Measurements from ENCODE around the gene VWF. TPM values are rescaled to one million over a fixed set of nuclear protein-coding genes. Genes with fewer than 3 reads are reported as not detected.

VWF gene
- total and polyA plus RNA-seq, 2 of the 4 experiments (the other 2 are of a cell fraction): under 0.01 to 0.09 TPM

- no peaks in the 10 kb centered on the region for H3K36me3 ChIP-seq (ENCODE audit: control insufficient read depth, insufficient read depth, low read length)
- ATAC-seq (ENCODE audit: low read depth): no peak
- no peak overlapping the region for H3K27ac ChIP-seq (ENCODE audit: insufficient read depth, low read length)
- no peak overlapping the region for H3K56ac ChIP-seq (ENCODE audit: extremely low read depth, insufficient read depth, low read length)
- in situ Hi-C loops (cut with MboI; ENCODE audit: low sequenced_read_pairs): loop anchor here (5.0 kb wide), 1 partner anchor 117 kb away; no protein-coding TSS in a partner anchor
- peaks cover 24% of the 10 kb centered on the region for H3K4me1 ChIP-seq (ENCODE audit: control insufficient read depth, insufficient read depth, low read length)
- no peak overlapping the region for H3K4me2 ChIP-seq (ENCODE audit: low read depth, low read length)
- H2BK15ac ChIP-seq (ENCODE audit: low read depth, low read length): peak overlapping the region; percentile 32; the same call in 1 of the 3 replicates
- peak overlapping the region; percentile 2 for H2AFZ ChIP-seq (replicated peaks; ENCODE audit: low read length, poor library complexity)
- H2AK5ac ChIP-seq (ENCODE audit: low read depth, low read length): peak overlapping the region; percentile 72
- H4K20me1 ChIP-seq (ENCODE audit: insufficient read depth, low read length): no peaks in the 10 kb centered on the region
- no peak overlapping the region for H3K14ac ChIP-seq (replicated peaks; ENCODE audit: low read depth, low read length)
- peaks cover 12% of the 10 kb centered on the region for H3K9me1 ChIP-seq (ENCODE audit: insufficient read depth, low read length)
- ChIA-PET CTCF (interaction anchor here (1.9 kb wide), 1 partner anchor 77 kb away, joined by 5 read pairs; no protein-coding TSS in a partner anchor), POLR2A (ENCODE audit: unreplicated experiment) (no interaction called here)
- H2BK120ac ChIP-seq (ENCODE audit: low read depth, low read length): 0 out of 2 replicates have a peak overlapping the region, but pooled peaks have one; percentile 26
- no peaks in the 10 kb centered on the region for H3K27me3 ChIP-seq (ENCODE audit: control insufficient read depth, insufficient read depth, low read length)
- H2BK5ac ChIP-seq (ENCODE audit: low read depth, low read length, poor library complexity, severe bottlenecking): no peak overlapping the region
- no TSS peak for BruUV-seq (replicated peaks)
- no peak overlapping the region for H3K4me3 ChIP-seq (ENCODE audit: insufficient read depth, low read depth, low read length)
- H2BK20ac ChIP-seq (ENCODE audit: low read depth, low read length): peak overlapping the region; percentile 33
- no peak overlapping the region for H4K5ac ChIP-seq (ENCODE audit: low read depth, low read length)
- dilution Hi-C loops (cut with HindIII; ENCODE audit: low sequenced_read_pairs, unreplicated experiment): no loop called here
- no peak overlapping the region for H4K8ac ChIP-seq (ENCODE audit: low read depth in 2 of 2, low read length in 2 of 2)
- H3K79me1 ChIP-seq (ENCODE audit: low read depth in 1 of 2, low read length in 2 of 2): no peaks in the 10 kb centered on the region
- WGBS, 2 experiments (ENCODE audit: extremely low coverage in 2 of 2, insufficient read length in 1 of 2): no CpG with 5 or more reads among the region's 8 CpGs
- no peak overlapping the region for H2AK9ac ChIP-seq (replicated peaks; ENCODE audit: low read depth, low read length, poor library complexity)
- no peak overlapping the region for H3K9ac ChIP-seq (ENCODE audit: low read depth, low read length)
- TF ChIP-seq RFX5 (IDR thresholded peaks at IDR 0.05; ENCODE audit: low read depth, low read length): no peak
- TF ChIP-seq RAD21 (IDR thresholded peaks at IDR 0.05; ENCODE audit: low read length): no peak
- TF ChIP-seq, protein P1, sequence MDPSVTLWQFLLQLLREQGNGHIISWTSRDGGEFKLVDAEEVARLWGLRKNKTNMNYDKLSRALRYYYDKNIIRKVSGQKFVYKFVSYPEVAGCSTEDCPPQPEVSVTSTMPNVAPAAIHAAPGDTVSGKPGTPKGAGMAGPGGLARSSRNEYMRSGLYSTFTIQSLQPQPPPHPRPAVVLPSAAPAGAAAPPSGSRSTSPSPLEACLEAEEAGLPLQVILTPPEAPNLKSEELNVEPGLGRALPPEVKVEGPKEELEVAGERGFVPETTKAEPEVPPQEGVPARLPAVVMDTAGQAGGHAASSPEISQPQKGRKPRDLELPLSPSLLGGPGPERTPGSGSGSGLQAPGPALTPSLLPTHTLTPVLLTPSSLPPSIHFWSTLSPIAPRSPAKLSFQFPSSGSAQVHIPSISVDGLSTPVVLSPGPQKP (IDR thresholded peaks at IDR 0.05; ENCODE audit: borderline replicate concordance, low read depth, low read length): no peak
- TF ChIP-seq RCOR1 (IDR thresholded peaks at IDR 0.05; ENCODE audit: insufficient replicate concordance, low read length): no peak
- TF ChIP-seq, protein P2, sequence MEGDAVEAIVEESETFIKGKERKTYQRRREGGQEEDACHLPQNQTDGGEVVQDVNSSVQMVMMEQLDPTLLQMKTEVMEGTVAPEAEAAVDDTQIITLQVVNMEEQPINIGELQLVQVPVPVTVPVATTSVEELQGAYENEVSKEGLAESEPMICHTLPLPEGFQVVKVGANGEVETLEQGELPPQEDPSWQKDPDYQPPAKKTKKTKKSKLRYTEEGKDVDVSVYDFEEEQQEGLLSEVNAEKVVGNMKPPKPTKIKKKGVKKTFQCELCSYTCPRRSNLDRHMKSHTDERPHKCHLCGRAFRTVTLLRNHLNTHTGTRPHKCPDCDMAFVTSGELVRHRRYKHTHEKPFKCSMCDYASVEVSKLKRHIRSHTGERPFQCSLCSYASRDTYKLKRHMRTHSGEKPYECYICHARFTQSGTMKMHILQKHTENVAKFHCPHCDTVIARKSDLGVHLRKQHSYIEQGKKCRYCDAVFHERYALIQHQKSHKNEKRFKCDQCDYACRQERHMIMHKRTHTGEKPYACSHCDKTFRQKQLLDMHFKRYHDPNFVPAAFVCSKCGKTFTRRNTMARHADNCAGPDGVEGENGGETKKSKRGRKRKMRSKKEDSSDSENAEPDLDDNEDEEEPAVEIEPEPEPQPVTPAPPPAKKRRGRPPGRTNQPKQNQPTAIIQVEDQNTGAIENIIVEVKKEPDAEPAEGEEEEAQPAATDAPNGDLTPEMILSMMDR (conservative IDR thresholded peaks at IDR 0.05; ENCODE audit: low read depth, low read length): no peak
- TF ChIP-seq, protein P3, sequence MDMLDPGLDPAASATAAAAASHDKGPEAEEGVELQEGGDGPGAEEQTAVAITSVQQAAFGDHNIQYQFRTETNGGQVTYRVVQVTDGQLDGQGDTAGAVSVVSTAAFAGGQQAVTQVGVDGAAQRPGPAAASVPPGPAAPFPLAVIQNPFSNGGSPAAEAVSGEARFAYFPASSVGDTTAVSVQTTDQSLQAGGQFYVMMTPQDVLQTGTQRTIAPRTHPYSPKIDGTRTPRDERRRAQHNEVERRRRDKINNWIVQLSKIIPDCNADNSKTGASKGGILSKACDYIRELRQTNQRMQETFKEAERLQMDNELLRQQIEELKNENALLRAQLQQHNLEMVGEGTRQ (IDR thresholded peaks at IDR 0.05; ENCODE audit: low read depth, low read length): no peak
- TF ChIP-seq MXI1 (IDR thresholded peaks at IDR 0.05; ENCODE audit: borderline replicate concordance, low read depth, low read length): no peak
- no peak for TF ChIP-seq CHD1 (IDR thresholded peaks at IDR 0.05; ENCODE audit: low read depth, low read length)
- no peak for TF ChIP-seq NFE2L2 (IDR thresholded peaks at IDR 0.05; ENCODE audit: low read depth, low read length)
- no peak for TF ChIP-seq MAFK (IDR thresholded peaks at IDR 0.05; ENCODE audit: low read depth, low read length)
- TF ChIP-seq SMC3 (IDR thresholded peaks at IDR 0.05; ENCODE audit: low read depth, low read length): no peak
- no peak for TF ChIP-seq BHLHE40 (IDR thresholded peaks at IDR 0.05; ENCODE audit: low read depth, low read length)
- no peak for TF ChIP-seq POLR2A (IDR thresholded peaks at IDR 0.05; ENCODE audit: low read depth, low read length)
- no peak for TF ChIP-seq MAZ (IDR thresholded peaks at IDR 0.05; ENCODE audit: borderline replicate concordance, low read depth, low read length)
- TF ChIP-seq FOS (IDR thresholded peaks at IDR 0.05; ENCODE audit: low read depth, low read length): no peak
- intact Hi-C loops (cut with micrococcal nuclease): no loop called here
- no peak overlapping the region; the same call in 1 of the 2 replicates for H3K18ac ChIP-seq (ENCODE audit: low read depth, low read length)
- peak overlapping the region; percentile 48 for H3K4ac ChIP-seq (ENCODE audit: low read depth, low read length)
- no peak overlapping the region; the same call in 1 of the 2 replicates for H3K23ac ChIP-seq (ENCODE audit: low read depth, low read length)
- DNase-seq: no peak
- H4K91ac ChIP-seq (ENCODE audit: insufficient read depth, low read depth, low read length): no peak overlapping the region; the same call in 1 of the 2 replicates
- no peaks in the 10 kb centered on the region for H3K9me3 ChIP-seq (ENCODE audit: control insufficient read depth, insufficient read depth, low read length)
Measured at GRCh38 chr12:6065131-6065862, 59.2 kb downstream of the VWF start.

Measured in IMR-90 (cell line).